HG03342 (cell line): ENCODE results near the gene LHX6.

Experiments
- ATAC-seq: cut with Tn5 transposase; IDR thresholded peaks from one replicate; pipeline ENCODE4 v1.9.1; 2021; ENCODE audit warnings: mild to moderate bottlenecking, moderate library complexity; ENCODE audit not compliant: unreplicated experiment

LHX6 gene

DNA sequence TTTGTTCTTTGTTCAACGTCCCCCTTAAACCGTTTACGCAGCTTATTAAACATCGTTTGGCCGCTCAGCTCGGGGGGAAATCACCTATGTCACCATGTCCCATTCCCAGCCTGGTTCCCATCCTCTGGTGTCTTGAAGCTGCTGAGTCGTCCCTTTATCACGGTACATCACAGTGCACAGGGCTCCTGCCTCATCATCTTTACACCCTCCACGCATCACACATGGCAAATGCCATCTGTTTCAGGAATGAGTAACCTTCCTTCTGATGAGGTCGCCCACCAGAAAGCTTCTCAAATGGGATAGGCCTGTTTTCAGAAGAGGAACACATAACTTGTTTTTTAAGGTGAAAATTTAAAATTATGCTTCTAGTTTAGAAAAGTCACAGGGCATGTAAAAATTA is 7.9 kb upstream of the LHX6 start:
- ATAC-seq, result no peak

DNA sequence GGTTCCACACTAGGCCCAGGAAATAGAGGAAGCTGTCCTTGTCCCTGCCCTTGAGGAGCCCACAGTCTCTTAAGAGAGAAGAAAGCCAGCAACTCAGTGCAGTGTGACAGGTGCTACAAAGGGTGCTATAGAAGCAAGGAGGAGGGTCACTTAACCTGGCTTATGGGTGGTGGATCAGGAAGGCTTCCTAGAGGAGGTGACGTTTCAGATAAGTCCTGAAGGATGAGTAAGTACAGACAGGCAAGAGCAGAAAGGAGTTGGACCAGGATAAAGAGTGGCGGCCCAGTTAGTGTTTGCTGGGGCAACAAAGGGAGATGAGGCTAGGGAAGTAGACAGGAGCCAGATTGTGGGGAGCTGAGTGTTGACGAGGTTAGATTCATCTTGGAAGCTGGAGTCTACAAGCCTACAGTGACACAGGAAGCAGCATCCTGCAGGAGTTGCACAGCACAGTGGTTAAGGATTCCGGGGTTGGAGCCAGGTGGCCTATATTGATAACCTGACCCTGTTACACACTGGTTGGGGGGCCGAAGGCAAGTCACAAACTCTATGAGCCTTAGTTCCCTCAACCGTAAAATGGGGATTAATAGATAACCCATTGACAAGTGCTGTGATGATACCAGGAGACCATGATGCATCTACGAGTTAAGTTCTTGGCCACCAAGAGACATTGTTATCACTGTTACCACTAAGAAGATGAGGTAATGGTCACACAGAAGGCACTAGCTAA is 5.4 kb upstream of the LHX6 start:
- no peak for ATAC-seq

DNA sequence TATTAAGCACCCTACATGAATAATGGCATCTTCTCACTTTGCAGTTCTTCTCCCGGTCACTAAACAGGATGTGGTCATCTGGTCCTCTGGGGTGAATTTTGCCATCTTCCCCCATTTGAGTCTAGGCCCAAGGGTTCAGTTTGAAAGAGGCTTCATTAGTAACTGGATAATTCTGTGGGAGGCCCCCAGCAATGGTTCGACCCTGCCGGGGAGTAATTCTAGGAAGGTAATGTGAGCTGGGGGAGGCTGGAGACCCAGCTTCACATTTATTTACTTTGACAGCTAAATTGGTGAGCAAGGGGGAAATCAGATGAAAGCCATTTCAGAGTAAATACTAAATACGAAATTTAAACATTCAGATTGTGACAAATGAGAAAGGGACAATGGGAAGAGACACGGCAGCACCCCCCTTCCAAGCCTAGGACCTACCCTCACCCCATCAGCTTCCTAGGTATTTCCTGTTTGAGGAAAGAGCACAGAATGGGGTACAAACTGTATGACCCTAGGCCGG is 4.1 kb upstream of the LHX6 start:
- ATAC-seq, result no peak

DNA sequence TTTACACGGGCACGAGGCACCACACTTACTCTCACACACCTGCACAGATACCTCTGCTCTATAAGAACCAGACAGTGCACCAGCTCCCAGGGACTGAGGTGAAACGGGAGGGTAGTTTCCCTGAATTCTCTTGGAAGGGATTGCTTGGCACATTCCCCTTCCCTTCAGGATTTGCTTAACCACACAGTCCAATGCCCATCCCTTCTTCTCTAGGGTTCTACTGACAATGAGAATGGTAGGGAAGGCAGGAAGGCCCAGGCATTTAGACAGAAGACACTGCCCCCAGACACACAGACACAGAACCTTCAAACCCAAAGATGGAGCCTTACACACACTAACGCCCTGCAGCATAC is 704 bp upstream of the LHX6 start:
- ATAC-seq, result no peak

DNA sequence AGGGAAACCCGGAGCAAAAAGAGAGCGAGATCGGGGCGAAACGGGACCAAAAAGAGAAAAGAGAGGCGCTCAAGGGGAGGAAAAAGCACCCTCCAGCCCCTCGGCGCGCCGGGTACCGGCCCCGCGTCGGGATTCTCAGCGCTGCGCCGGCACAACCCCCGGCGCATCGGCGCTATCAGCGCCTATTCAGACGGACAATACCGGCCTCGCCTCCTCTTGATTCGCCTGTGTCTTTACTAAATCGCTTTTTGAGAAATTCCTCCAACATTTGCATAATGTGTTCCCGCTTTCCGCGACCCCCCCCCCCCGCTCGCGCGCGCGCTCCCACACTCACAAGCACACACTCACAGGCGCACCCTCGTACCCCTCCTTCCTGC is 578 bp downstream of the LHX6 start:
- no peak for ATAC-seq

DNA sequence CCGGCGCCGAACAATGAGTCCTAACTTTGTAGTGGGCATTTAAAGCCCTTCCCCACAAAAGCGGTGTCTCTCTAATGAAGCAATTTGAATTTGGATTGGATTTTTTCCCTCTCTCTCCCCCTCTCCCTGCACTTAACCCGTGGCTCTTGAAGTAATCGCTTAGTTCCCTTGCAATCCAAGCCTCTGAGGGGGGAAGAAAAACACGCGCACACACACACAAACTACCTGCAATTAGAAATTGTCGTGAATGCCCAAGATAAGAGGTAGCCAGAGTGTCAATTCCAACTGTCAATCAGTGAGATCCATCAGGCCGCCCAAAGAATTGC is 1.2 kb downstream of the LHX6 start:
- ATAC-seq, result no peak

DNA sequence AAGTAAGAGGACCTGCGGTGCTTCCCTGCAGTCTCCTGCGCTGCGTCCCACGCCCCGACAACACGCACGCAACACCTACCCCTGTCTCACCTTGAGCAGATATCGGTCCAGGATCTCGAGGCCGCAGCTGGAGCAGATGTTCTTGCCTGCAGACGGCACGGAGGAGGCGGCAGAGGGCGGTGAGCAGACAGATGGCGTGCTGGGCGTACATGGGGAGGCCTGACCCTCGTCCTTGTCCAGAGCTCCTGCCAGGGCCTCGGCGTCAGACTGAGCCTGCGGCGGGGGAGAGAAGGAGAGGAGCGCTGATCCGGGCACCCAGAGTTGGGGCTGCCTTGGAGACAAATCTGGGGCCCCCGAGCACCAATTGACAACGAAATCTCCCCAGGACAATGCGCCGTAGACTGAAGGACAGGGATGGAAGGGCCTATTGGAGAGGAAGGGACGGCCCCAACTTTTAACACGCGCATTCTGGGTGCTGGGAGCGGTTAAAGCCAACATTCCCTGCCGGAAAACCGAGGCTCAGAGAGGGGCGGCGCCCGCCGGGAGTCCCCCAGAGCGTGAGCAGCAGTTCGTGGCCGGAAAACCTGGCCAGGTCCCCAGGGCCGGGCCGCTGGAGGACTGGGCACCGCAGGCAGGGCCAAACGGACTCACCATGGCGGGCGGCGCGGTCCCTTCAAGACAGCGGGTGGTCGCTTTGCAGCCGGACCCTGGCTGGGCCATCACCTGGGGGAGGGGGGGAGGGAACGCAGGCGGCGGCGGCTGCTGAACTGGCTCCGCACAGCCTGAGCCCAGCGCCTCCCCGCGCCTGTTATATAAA is 1.8 kb downstream of the LHX6 start:
- no peak for ATAC-seq

DNA sequence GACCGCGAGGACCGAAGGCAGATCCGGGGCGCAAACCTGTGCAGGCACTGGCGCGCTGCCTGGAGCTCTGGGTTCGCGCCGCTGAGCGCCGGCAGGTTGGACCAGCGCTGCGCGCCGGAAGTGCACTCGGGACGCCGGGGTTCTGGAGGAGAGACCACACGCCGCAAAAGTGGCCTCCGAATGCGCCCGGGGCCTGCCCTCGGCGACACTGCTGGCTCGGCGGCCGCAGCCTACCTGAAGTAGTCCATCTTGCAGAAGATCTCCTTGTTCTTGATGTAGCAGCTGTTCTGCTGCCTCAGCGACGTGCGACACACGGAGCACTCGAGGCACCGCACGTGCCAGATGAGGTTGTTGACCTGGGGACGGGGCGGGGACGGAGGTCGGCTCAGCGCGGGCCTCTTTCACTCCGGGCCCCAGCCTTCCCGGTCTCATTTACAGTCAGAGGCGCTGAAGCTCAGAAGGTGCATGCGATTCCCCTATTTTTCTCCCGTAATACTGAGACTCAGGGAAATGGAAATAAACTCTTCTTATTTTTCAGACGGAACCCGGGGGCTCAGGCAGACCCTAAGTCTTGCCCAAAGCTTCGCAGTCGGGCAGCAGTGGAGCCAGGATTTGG is 2.5 kb downstream of the LHX6 start:
- no peak for ATAC-seq

- no peak for ATAC-seq
Observed at GRCh38 chr9:122225312-122226141, 3.2 kb downstream of the LHX6 start.

DNA sequence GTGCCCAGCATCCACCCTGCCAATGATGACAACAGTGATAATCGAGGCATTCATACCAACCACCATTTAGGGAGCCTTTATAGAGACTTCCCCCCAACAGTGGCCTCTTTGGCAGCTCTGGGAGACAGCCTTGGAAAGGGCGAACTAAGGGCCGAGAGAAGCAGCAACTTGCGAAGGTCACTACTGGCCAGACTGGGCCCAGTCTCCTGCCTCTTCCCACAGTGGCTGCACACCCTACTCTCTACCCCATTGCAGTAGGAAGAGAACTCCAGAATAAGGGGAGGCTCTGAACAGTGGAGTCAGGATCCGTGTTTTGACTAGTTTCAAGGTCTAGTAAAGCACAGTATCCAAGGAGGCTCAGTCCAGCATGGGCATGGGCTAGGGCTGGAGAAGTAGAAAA is 5.3 kb downstream of the LHX6 start:
- ATAC-seq, result no peak

DNA sequence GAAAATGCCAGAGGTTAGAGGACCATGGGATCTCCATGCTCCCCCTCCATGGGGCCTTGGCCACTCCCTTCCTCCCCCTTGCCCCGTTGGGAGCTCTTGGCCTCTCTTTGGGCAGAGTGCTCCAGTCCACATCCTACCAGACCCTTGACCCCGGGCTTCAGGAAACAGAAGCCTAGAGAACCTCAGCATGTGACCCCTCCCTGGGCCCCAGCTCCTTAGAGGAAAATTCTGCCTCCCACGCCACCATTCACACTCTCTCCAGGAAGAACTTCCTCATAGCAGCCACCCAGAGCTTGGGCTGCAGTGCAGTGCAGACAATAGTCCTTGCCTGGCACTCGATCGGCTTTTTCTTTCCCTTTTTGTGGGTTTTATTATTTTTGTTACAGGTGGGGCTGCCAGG is 6.0 kb downstream of the LHX6 start:
- ATAC-seq, result no peak

GRCh38 chr9:122221183-122221811 is 7.5 kb downstream of the LHX6 start:
- ATAC-seq, result no peak

DNA sequence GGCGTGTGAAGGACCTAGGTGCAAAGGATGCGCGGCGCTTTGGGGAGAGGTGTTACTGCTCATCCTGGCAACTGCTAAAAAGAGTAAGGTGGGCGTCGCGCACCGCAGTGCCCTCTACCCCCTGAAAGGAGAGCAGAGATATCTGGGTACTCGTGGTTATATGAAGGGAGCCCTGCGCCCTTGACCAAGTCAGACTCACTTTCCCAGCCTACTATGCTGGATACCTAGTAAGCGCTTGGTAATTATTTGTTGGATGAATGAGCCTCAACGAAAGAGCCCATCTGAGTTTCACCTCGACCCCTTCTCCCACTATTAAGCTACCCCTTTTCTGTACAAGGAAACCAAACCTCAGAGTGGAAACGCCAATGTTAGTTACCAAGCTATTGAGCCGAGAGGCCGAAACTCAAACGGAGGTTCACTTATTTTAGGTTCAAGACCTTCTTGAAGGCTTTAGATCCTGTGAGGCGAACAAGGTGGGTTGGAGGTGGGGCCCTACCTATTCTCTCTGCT is 8.0 kb downstream of the LHX6 start:
- ATAC-seq, result no peak

- ATAC-seq, result no peak
Observed at GRCh38 chr9:122219856-122220672, 8.7 kb downstream of the LHX6 start.

DNA sequence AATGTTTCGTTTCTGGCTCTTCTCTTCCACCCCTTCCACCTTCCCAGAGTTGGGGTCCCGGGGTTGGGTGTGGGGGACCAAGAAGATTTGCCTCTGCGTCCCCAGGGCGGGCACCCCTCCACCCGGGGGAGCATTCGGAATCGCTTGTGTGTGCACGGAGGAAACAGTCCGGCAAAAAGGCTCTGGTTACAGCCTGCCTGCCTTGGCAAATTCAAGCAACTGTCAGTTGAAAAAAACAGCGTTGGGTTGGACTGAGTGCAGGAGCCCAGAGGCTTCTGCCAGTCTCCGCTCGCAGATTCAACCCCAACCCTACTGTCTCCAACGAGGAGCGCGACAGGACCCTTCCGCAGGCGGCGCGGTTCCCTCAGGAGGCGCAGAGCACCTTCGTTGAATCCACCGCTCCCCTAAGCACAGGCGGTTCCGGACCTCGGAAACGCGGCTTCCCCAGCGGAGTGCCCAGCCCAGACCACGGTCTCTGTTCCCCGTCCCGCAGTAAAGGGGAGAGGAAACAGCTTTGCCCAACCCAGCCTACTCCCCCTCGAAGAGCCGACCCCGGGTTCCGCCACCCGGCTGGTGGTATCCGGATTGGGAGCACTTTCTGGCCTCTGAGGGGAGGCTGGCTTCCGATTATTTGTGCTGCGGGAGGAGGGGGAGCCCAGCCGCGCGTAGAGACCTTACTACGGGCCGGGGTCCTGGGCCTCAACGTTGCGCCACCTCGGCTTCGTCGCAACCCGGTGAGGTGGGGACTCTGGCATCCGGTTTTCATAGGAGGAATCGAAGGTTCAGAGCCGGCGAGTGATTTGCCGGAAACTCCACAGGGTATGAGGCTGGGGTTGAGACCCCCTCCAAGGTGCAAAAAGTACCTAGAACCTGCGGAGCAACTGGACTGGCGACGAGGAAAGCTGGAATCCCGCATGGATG is 9.6 kb downstream of the LHX6 start:
- no peak for ATAC-seq

GRCh38 chr9:122218071-122218934 is 10.5 kb downstream of the LHX6 start:
- no peak for ATAC-seq

- no peak for ATAC-seq
Observed at GRCh38 chr9:122217640-122218039, 11.1 kb downstream of the LHX6 start.
